PC-9 (cell line): ENCODE results near the gene STARD13. TPM values are rescaled to one million over a fixed set of nuclear protein-coding genes. Genes with fewer than 3 reads are reported as not detected.

Experiments
- BruUV-seq: library from RNA; stranded (reverse); fragments of 400-500 nt; replicated peaks from 2 replicates; lab custom pipeline; 2021; lab: Mats Ljungman, UMichigan
- CTCF ChIA-PET: fragments of 300-600 bp; sonication (Branson Sonifier 250); formaldehyde crosslinking; loops from one replicate; lab custom pipeline; 2022; ENCODE audit warnings: antibody characterized with exemption; lab: Charles Lee
- POLR2A ChIA-PET: fragments of 300-600 bp; sonication (Branson Sonifier 250); formaldehyde crosslinking; loops from one replicate; lab custom pipeline; 2022; ENCODE audit warnings: antibody characterized with exemption; ENCODE audit not compliant: unreplicated experiment; lab: Charles Lee
- DNase-seq, 2 experiments: peaks; one replicate each; pipeline versions ENCODE4 v3.0.0 to v3.0.0-alpha.2; 2015 to 2022; ENCODE audit warnings: mixed read lengths in 1 of 2
- H2AFZ ChIP-seq: fragments of 200-600 bp; sonication (generic); 2 replicates; pipeline ENCODE4 v1.8.1; 2017; ENCODE audit warnings: antibody characterized with exemption
- H3F3A ChIP-seq: fragments of 200-600 bp; sonication (generic); 2 replicates; pipeline ENCODE4 v1.8.1; 2017; ENCODE audit warnings: antibody characterized with exemption, mild to moderate bottlenecking, low read depth; ENCODE audit not compliant: insufficient read depth
- H3K27ac ChIP-seq: fragments of 200-600 bp; sonication (generic); 2 replicates; pipeline ENCODE4 v1.6.1; 2016; ENCODE audit warnings: mixed run types
- H3K27me3 ChIP-seq: fragments of 200-600 bp; sonication (generic); 2 replicates; pipeline ENCODE4 v1.6.1; 2016; ENCODE audit warnings: low read depth, mixed run types; ENCODE audit not compliant: insufficient read depth
- H3K36me3 ChIP-seq: fragments of 200-600 bp; sonication (generic); 2 replicates; pipeline ENCODE4 v1.6.1; 2016; ENCODE audit warnings: low read depth, mixed run types
- H3K4me1 ChIP-seq: fragments of 200-600 bp; sonication (generic); replicated peaks from 2 replicates; pipeline ENCODE4 v1.6.1; 2016; ENCODE audit warnings: mixed run types; ENCODE audit not compliant: insufficient read depth
- H3K4me2 ChIP-seq: fragments of 200-600 bp; sonication (generic); 2 replicates; pipeline ENCODE4 v1.6.1; 2017; ENCODE audit warnings: mixed run types
- H3K4me3 ChIP-seq: fragments of 200-600 bp; sonication (generic); 2 replicates; pipeline ENCODE4 v1.6.1; 2016; ENCODE audit warnings: mixed run types
- H3K79me2 ChIP-seq: fragments of 200-600 bp; sonication (generic); 2 replicates; pipeline ENCODE4 v1.6.1; 2017; ENCODE audit warnings: low read depth, mixed run types
- H3K9me2 ChIP-seq: fragments of 200-600 bp; sonication (generic); 2 replicates; pipeline ENCODE4 v1.8.1; 2017; ENCODE audit warnings: mild to moderate bottlenecking; ENCODE audit not compliant: insufficient read depth
- H3K9me3 ChIP-seq: fragments of 200-600 bp; sonication (generic); 2 replicates; pipeline ENCODE4 v1.8.1; 2016; ENCODE audit warnings: low read depth; ENCODE audit not compliant: insufficient read depth
- H4K20me1 ChIP-seq: fragments of 200-600 bp; sonication (generic); 2 replicates; pipeline ENCODE4 v1.8.1; 2017; ENCODE audit not compliant: insufficient read depth
- EZH2 ChIP-seq: fragments of 200-600 bp; sonication (generic); IDR thresholded peaks from 2 replicates; pipeline ENCODE4 v1.8.0; 2017; ENCODE audit warnings: antibody characterized with exemption, low read depth
- intact Hi-C: fragments of 100-400 bp; cut with micrococcal nuclease; formaldehyde crosslinking; loops from one replicate; pipeline ENCODE4 v1.10.0; 2022; ENCODE audit not compliant: unreplicated experiment
- total RNA-seq: library from RNA; stranded (reverse); gene quantifications from 2 replicates; pipeline ENCODE4 v1.2.3, GENCODE V29; 2021
- TF ChIP-seq, protein P1 (sequence below): fragments of 200-600 bp; sonication (generic); conservative IDR thresholded peaks from 2 replicates; pipeline ENCODE4 v1.6.1; 2017; ENCODE audit warnings: mixed run types, antibody characterized with exemption, mild to moderate bottlenecking, moderate library complexity

Gene STARD13
- total RNA-seq, 1 experiment from 2014 or later: 19.6 TPM

GRCh38 chr13:33137721-33138120 lies 147.8 kb downstream of the STARD13 start:
- intact Hi-C loops: no loop called here
- Histone ChIP-seq H3K4me3 (no peak overlapping the region), H3K4me1 (no peaks in the 10 kb centered on the region), H3K27me3 (no peaks in the 10 kb centered on the region), H3K79me2 (no peaks in the 10 kb centered on the region), H3K9me2 (no peaks in the 10 kb centered on the region), H3K4me2 (no peak overlapping the region), H3F3A (no peaks in the 10 kb centered on the region), H2AFZ (no peak overlapping the region), H3K27ac (no peak overlapping the region), H3K36me3 (no peaks in the 10 kb centered on the region), H4K20me1 (no peaks in the 10 kb centered on the region), H3K9me3 (peaks cover 4% of the 10 kb centered on the region; the same call in 1 of the 2 replicates)
- BruUV-seq: no TSS peak
- TF ChIP-seq, protein P1, sequence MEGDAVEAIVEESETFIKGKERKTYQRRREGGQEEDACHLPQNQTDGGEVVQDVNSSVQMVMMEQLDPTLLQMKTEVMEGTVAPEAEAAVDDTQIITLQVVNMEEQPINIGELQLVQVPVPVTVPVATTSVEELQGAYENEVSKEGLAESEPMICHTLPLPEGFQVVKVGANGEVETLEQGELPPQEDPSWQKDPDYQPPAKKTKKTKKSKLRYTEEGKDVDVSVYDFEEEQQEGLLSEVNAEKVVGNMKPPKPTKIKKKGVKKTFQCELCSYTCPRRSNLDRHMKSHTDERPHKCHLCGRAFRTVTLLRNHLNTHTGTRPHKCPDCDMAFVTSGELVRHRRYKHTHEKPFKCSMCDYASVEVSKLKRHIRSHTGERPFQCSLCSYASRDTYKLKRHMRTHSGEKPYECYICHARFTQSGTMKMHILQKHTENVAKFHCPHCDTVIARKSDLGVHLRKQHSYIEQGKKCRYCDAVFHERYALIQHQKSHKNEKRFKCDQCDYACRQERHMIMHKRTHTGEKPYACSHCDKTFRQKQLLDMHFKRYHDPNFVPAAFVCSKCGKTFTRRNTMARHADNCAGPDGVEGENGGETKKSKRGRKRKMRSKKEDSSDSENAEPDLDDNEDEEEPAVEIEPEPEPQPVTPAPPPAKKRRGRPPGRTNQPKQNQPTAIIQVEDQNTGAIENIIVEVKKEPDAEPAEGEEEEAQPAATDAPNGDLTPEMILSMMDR: no peak
- TF ChIP-seq EZH2: no peak
- ChIA-PET CTCF (no interaction called here), POLR2A (no interaction called here)
- DNase-seq: no peak

- no peaks in the 10 kb centered on the region for H3K9me2 ChIP-seq
- no peak overlapping the region for H3K27ac ChIP-seq
- no peaks in the 10 kb centered on the region for H3F3A ChIP-seq
- TF ChIP-seq EZH2: no peak
- BruUV-seq: no TSS peak
- peaks cover 4% of the 10 kb centered on the region; the same call in 1 of the 2 replicates for H3K9me3 ChIP-seq
- no peaks in the 10 kb centered on the region for H3K27me3 ChIP-seq
- no peaks in the 10 kb centered on the region for H4K20me1 ChIP-seq
- no peaks in the 10 kb centered on the region for H3K79me2 ChIP-seq
- intact Hi-C loops: no loop called here
- ChIA-PET POLR2A (no interaction called here), CTCF (no interaction called here)
- H3K4me3 ChIP-seq: no peak overlapping the region
- 0 out of 2 replicates have a peak, but pooled peaks cover under 1% of the 10 kb centered on the region for H3K36me3 ChIP-seq
- DNase-seq: no peak
- no peaks in the 10 kb centered on the region for H3K4me1 ChIP-seq
- H3K4me2 ChIP-seq: no peak overlapping the region
- H2AFZ ChIP-seq: no peak overlapping the region
Measured at GRCh38 chr13:33135097-33135496, 150.5 kb downstream of the STARD13 start.

GRCh38 chr13:33134213-33134612 lies 151.3 kb downstream of the STARD13 start:
- H3K79me2 ChIP-seq: no peaks in the 10 kb centered on the region
- no peaks in the 10 kb centered on the region for H3K27me3 ChIP-seq
- no peaks in the 10 kb centered on the region for H3F3A ChIP-seq
- intact Hi-C loops: loop anchor here (5.0 kb wide), 1 partner anchor 117 kb away; the partner anchor contains the start of gene KL
- H3K4me2 ChIP-seq: no peak overlapping the region
- H4K20me1 ChIP-seq: no peaks in the 10 kb centered on the region
- DNase-seq: no peak
- POLR2A ChIA-PET: no interaction called here
- H2AFZ ChIP-seq: no peak overlapping the region
- CTCF ChIA-PET: no interaction called here
- H3K27ac ChIP-seq: no peak overlapping the region
- peaks cover 4% of the 10 kb centered on the region; the same call in 1 of the 2 replicates for H3K9me3 ChIP-seq
- H3K9me2 ChIP-seq: no peaks in the 10 kb centered on the region
- TF ChIP-seq EZH2: no peak
- TF ChIP-seq, protein P1: no peak
- no TSS peak for BruUV-seq
- H3K4me3 ChIP-seq: no peak overlapping the region
- 0 out of 2 replicates have a peak, but pooled peaks cover 5% of the 10 kb centered on the region for H3K36me3 ChIP-seq
- H3K4me1 ChIP-seq: no peaks in the 10 kb centered on the region
